GM18867 (cell line): Measurements from ENCODE around the gene EXOC6B.
"Not testable (repeated sequence)": the region's sequence is repeated elsewhere in the genome, so short reads cannot be mapped to it uniquely, and the experiment has no call there.

ENCODE experiments used
- ATAC-seq: cut with Tn5 transposase; IDR thresholded peaks from one replicate; pipeline ENCODE4 v1.9.1; 2021; ENCODE audit warnings: mild to moderate bottlenecking, moderate library complexity; ENCODE audit not compliant: unreplicated experiment

The EXOC6B gene

GRCh38 chr2:72555943-72556342, 269.9 kb downstream of the EXOC6B start:
- ATAC-seq = no peak

GRCh38 chr2:72555363-72555762, 270.5 kb downstream of the EXOC6B start:
- not testable (repeated sequence) for ATAC-seq

GRCh38 chr2:72554910-72555309, 270.9 kb downstream of the EXOC6B start:
- ATAC-seq = not testable (repeated sequence)

GRCh38 chr2:72554381-72554780, 271.5 kb downstream of the EXOC6B start:
- no peak for ATAC-seq

GRCh38 chr2:72548081-72548764, 277.6 kb downstream of the EXOC6B start:
- ATAC-seq = no peak

GRCh38 chr2:72545790-72546189, 280.0 kb downstream of the EXOC6B start:
- no peak for ATAC-seq

DNA sequence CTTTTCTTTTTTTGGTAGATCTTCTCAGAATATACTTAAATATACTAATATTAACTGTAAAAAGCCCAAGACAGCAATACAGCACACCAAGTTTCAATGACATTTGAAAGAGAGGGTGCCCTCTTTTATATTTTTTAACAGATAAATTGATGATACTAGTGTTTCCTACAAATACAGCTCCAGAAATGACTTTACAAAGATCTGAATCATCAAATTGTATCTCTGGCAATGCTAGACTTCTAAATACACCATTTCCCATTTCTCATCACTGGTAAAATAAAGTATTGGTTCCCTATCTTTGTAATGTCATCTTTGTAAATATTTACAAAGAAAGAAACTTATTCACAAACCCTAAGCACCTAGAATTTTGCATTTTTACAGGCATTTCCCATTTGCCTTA, 281.3 kb downstream of the EXOC6B start:
- no peak for ATAC-seq

DNA sequence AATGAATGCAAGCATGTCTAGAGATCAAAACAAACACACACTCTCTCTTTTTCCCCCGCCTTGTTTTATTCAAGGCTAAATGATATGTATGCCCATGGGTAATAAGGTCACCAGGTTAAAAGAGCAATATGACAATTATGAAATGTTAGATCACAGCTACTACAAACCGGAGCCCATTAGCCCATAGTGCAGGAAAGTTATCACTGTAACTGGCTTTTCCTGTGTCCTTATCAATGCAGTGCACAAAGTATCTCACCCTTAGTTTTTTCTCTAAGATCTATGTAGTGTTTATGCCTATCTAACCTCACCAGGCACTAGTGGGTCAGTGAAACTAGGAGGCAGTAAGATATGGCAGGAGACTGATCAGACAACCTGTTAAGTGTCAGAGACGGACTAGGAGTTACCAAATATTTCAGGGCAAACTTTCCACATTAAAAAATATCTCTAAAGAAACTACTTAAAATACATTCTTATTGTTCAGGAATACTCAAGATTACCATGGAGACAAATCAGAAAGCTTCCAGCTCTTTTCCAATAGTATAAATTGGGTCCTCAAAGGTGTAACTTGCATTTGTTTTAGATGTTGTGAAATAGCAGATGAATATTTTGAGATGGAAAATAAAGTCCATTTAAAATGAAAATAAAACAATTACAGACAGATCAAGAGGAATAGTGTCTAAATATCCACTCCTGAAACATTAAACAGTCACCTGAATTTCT, 282.2 kb downstream of the EXOC6B start:
- no peak for ATAC-seq

- ATAC-seq = no peak
These were observed 286.7 kb downstream of the EXOC6B start for GRCh38 chr2:72539071-72539552.

- no peak for ATAC-seq
These were observed 287.3 kb downstream of the EXOC6B start for GRCh38 chr2:72538486-72538885.

GRCh38 chr2:72535586-72535985, 290.2 kb downstream of the EXOC6B start:
- not testable (repeated sequence) for ATAC-seq

DNA sequence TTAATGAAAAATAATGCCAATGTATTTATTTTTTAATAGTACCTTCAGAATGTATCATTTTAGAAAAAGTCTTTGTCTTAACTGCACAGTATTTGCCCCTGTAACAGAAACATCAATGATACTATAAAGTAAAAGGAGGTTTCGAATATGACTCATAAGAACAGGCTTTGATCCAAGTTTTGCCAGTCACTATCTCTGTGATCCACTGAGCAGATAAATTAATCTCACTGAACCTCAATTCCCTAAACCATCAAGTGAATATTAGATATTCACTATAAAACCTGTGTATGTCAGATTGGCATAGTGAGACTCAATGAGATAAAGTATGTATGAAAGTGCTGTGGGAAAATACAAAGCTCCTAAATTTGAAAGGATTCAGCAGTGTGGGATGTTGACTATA, 292.1 kb downstream of the EXOC6B start:
- no peak for ATAC-seq

- no peak for ATAC-seq
These were observed 298.4 kb downstream of the EXOC6B start for GRCh38 chr2:72527424-72527823.

- no peak for ATAC-seq
These were observed 299.2 kb downstream of the EXOC6B start for GRCh38 chr2:72526623-72527022.

- no peak for ATAC-seq
These were observed 301.8 kb downstream of the EXOC6B start for GRCh38 chr2:72524071-72524470.

DNA sequence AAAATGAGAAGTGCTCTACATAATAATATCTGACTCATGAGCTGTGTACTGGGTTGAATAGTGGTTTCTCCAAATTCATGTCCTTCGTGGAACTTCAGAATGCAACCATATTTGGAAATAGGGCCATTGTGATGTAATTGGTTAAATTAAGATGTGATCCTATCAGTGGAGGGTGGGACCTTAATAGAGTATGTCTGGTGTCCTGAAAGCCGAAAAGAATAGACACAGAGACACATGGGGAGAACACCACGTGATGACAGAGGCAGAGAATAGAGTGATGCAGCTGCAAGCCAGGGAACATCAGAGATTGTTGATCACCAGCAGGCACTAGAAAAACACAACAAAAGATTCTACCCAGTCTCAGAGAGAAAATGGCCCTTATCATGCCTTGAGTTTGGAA, 310.1 kb downstream of the EXOC6B start:
- no peak for ATAC-seq

DNA sequence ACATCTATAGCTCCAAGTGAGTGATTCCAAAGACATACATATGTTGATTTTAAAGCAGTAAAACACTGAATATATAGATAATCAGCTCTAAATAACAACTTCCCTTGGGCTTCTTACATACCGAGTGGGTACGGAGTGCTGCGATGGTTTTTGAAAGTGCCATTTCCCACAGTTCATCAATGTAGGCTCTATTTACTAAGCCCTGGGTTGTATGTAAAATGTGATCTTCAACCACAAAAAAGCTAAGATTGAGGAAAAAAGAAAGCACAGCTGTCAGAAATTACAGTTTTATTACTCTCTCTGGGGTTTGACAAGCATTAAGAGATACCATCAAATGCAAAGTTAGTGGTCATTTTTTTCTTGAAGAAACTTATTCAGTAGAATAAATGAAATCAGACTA, 312.8 kb downstream of the EXOC6B start:
- ATAC-seq = no peak

- no peak for ATAC-seq
These were observed 313.5 kb downstream of the EXOC6B start for GRCh38 chr2:72512376-72512775.

GRCh38 chr2:72511906-72512305, 313.9 kb downstream of the EXOC6B start:
- ATAC-seq = no peak

DNA sequence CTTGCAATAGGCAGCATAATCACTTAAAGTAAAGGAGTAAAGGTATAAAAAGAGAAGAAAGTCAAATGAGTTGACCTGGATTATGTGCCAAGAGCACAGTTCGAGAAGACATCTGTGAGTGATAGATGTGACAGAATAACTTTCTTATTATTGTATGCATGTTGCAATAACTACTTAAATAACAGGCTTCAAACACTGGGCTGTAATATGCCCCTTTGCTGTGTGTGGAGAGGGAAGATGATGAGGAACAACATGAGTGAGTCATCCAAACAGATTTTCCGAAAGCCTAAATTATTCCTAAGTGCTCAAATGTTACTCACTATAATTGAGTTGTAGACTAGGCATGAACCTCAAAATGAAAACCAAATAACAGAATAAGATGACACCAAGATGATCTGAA, 328.1 kb downstream of the EXOC6B start:
- ATAC-seq = no peak

DNA sequence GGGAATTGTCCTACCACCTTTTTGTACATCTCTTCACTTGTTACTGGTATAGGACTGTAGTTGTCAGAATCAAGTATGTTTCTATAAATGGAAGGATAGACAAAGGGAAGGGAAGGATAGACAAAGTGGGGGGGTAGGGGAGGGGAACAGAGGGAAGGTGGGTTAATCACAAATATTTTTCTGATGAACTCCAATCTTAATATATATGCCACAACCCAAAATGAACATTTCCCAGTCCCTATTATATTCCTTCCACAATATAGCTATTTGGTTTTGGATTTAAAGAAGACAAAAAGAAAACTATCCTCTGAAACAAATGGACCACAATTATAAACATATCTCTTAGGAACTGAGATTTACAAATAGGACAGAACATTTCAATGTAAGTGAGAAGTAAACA, 329.4 kb downstream of the EXOC6B start:
- ATAC-seq = no peak

- no peak for ATAC-seq
These were observed 331.4 kb downstream of the EXOC6B start for GRCh38 chr2:72494392-72494791.
